Hepatic stellate cell (primary cell): ENCODE data around the gene SLC35D1.
"Not testable (repeated sequence)": the region's sequence is repeated elsewhere in the genome, so short reads cannot be mapped to it uniquely, and the experiment has no call there.

Experiments used
- DNase-seq: peaks from one replicate; pipeline ENCODE4 v3.0.0; 2011; ENCODE audit warnings: low spot score

SLC35D1 gene

GRCh38 chr1:66985835-66986234, 68.1 kb downstream of the SLC35D1 start:
- no peak for DNase-seq

- no peak for DNase-seq
Measured at GRCh38 chr1:66984491-66984890, 69.5 kb downstream of the SLC35D1 start.

DNA sequence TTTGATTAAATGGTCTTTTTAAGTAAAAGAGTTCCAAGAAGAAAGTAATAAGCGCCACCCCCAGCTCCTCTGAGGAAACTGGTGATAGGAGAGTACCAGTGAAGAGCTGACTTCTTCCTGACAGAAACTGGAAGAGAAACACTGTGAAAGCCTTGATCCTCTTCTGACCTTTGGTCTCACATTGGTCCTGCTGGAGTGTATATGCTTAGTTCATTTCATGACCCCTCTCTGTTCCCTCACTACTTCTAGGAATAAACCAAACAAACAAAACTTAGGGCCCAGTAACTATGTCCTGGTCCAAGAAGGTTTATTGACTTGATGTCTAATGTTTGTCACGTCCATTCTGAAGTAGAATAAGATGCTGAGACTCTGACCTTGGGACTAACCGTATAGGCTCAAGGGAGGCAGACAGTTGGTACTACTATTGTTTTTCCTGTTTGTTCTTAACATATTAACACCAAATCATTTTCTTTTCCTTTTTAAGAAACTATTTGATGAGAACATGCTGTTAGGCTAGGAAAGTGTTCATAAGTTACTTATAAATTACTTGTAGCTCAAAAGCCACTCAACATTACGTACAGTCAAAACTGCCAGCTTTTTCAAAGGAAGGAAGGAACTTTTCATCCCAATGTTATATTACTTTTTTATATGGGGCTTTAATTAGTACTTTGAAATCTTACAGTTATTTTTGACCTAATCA, 71.2 kb downstream of the SLC35D1 start:
- DNase-seq, result no peak

- DNase-seq, result peak; percentile 24
Measured at GRCh38 chr1:66981679-66982078, 72.3 kb downstream of the SLC35D1 start.

DNA sequence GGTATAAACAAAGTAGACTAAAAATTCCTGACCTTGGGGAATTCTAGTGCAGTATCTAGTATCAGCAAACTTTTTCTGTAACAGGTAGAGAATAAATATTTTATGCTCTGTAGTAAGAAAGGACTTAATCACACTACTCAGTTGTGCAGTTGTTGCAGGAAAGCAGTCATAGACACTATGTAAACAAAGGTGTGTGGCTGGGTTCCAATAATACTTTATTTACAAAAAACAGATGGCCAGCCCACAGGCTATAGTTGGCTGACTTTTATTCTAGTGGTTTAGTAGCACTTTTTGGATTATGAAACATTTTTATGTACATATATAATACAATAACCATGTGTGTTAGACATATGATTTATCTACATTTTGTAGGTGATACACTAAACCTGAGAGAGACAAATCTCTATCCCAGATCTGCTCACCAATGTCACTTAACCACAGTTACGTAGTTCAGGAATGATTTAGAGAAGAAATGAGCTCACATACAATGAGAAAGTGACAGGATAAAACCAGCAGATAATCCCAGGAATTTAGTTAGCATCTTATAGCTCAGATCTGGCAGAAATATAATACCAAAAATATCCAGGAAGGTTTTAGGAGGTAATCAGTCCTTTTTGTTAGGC, 73.1 kb downstream of the SLC35D1 start:
- DNase-seq, result no peak

DNA sequence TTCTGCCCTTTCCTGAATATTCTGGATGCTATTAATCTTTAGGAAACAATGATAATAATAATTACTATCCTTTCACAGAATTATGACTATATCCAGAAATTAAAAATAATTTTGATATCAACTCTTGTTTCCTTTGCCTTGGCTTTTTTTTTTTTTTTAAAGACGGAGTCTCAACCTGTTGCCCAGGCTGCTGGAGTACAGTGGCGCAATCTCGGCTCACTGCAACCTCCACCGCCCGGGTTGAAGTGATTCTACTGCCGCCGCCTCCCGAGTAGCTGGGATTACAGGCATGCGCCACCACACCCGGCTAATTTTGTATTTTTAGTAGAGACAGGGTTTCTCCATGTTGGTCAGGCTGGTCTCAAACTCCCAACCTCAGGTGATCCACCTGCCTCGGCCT, 74.3 kb downstream of the SLC35D1 start:
- not testable (repeated sequence) for DNase-seq

GRCh38 chr1:66978201-66978600, 75.7 kb downstream of the SLC35D1 start:
- no peak for DNase-seq

- no peak for DNase-seq
Measured at GRCh38 chr1:66968574-66968973, 85.4 kb downstream of the SLC35D1 start.

DNA sequence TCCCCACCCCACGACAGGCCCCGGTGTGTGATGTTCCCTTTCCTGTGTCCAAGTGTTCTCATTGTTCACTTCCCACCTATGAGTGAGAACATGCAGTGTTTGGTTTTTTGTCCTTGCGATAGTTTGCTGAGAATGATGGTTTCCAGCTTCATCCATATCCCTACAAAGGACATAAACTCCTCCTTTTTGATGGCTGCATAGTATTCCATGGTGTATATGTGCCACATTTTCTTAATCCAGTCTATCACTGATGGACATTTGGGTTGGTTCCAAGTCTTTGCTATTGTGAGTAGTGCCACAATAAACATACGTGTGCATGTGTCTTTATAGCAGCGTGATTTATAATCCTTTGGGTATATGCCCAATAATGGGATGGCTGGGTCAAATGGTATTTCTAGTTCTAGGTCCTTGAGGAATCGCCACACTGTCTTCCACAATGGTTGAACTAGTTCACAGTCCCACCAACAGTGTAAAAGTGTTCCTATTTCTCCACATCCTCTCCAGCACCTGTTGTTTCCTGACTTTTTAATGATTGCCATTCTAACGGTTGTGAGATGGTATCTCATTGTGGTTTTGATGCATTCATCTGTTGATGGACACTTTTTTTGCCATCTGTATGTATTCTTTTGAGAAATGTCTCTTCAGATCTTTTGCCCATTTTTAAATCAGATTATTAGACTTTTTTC, 87.6 kb downstream of the SLC35D1 start:
- DNase-seq, result not testable (repeated sequence)

GRCh38 chr1:66957938-66958337, 96.0 kb downstream of the SLC35D1 start:
- DNase-seq, result no peak

DNA sequence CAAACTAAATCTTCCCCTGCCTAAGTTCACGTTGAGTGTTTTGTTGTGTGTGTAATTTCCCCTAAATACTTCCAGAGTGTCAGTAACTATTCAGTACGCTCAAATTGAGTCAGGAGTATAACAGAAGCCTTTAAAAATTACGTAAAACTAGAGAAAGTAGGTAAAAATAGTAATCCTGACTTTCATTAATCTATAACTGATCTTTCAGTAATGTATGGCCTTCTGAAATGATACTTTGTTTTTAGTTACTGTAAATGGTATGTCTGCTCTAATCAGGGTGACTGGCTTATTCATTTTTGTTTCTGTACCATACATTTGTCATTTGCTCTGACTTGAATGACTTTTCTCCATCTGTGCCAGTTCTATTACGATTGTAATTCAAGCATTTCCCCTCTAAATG, 99.7 kb downstream of the SLC35D1 start:
- DNase-seq, result no peak

DNA sequence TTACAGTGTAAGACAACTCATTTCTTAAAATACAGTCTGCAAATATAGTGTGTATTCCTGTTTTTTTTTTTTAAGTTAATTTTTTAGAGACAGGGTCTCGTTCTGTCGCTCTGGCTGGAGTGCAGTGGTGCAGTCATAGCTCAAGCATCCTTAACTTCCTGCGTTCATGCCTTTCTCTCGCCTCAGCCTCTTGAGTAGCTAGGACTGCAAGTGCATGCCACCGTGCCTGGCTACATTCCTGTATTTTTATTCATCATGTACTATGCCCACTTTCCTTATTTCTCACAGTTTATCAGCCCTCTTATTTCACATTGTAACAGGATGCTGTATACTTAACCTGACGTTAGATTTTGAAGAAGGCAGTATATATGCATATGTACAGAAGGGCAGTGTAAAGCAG, 102.4 kb downstream of the SLC35D1 start:
- no peak for DNase-seq
